GM23338 (cell line): ENCODE data around the gene LPP. TPM values are rescaled to one million over a fixed set of nuclear protein-coding genes. Genes with fewer than 3 reads are reported as not detected.

ENCODE experiments used
- ATAC-seq: fragments of 200-7000 bp; cut with Tn5 transposase; 3 replicates; pipeline ENCODE4 v1.9.1; 2020
- DNase-seq: peaks from one replicate; pipeline ENCODE4 v3.0.0-alpha.2; 2015; ENCODE audit warnings: low spot score
- H2AFZ ChIP-seq: fragments of 200-600 bp; sonication (generic); 2 replicates; pipeline ENCODE4 v1.8.0; 2016; ENCODE audit warnings: antibody characterized with exemption, mild to moderate bottlenecking, moderate library complexity
- H3F3A ChIP-seq: fragments of 200-600 bp; sonication (generic); replicated peaks from 2 replicates; pipeline ENCODE4 v1.8.0; 2017; ENCODE audit warnings: antibody characterized with exemption, mixed run types, low read depth
- H3K27ac ChIP-seq: fragments of 200-600 bp; sonication (generic); 2 replicates; pipeline ENCODE4 v1.6.1; 2016; ENCODE audit warnings: low read depth
- H3K27me3 ChIP-seq: fragments of 200-600 bp; sonication (generic); 2 replicates; pipeline ENCODE4 v1.8.0; 2016; ENCODE audit warnings: mild to moderate bottlenecking, mixed run types, moderate library complexity; ENCODE audit not compliant: insufficient read depth
- H3K36me3 ChIP-seq: fragments of 200-600 bp; sonication (generic); 2 replicates; pipeline ENCODE4 v1.8.0; 2016; ENCODE audit warnings: mild to moderate bottlenecking; ENCODE audit not compliant: insufficient read depth
- H3K4me1 ChIP-seq: fragments of 200-600 bp; sonication (generic); 2 replicates; pipeline ENCODE4 v1.8.0; 2016; ENCODE audit warnings: mild to moderate bottlenecking, moderate library complexity; ENCODE audit not compliant: insufficient read depth
- H3K4me2 ChIP-seq: fragments of 200-600 bp; sonication (generic); 2 replicates; pipeline ENCODE4 v1.7.1; 2017; ENCODE audit warnings: mixed run types
- H3K4me3 ChIP-seq: fragments of 200-600 bp; sonication (generic); 2 replicates; pipeline ENCODE4 v1.6.1; 2016; ENCODE audit warnings: mixed run types
- H3K79me2 ChIP-seq: fragments of 200-600 bp; sonication (generic); replicated peaks from 2 replicates; pipeline ENCODE4 v1.8.0; 2017; ENCODE audit warnings: mild to moderate bottlenecking; ENCODE audit not compliant: insufficient read depth
- H3K9me2 ChIP-seq: fragments of 200-600 bp; sonication (generic); 2 replicates; pipeline ENCODE4 v1.8.0; 2017; ENCODE audit not compliant: insufficient read depth
- H4K20me1 ChIP-seq: fragments of 200-600 bp; sonication (generic); replicated peaks from 2 replicates; pipeline ENCODE4 v1.8.0; 2017; ENCODE audit warnings: mild to moderate bottlenecking; ENCODE audit not compliant: insufficient read depth
- H3K27ac Mint-ChIP-seq: 2 replicates; pipeline ENCODE4 v1.8.0; 2020; ENCODE audit warnings: inconsistent platforms, mild to moderate bottlenecking, moderate library complexity, mixed read lengths
- H3K27me3 Mint-ChIP-seq: 3 replicates; pipeline ENCODE4 v1.8.0; 2022; ENCODE audit warnings: low read depth, mild to moderate bottlenecking, moderate library complexity, mixed read lengths, inconsistent platforms; ENCODE audit not compliant: insufficient read depth, poor library complexity
- H3K36me3 Mint-ChIP-seq: 3 replicates; pipeline ENCODE4 v1.8.0; 2021; ENCODE audit warnings: low read depth, mild to moderate bottlenecking, inconsistent platforms, moderate library complexity, mixed read lengths
- H3K4me1 Mint-ChIP-seq: 3 replicates; pipeline ENCODE4 v1.8.0; 2020; ENCODE audit warnings: mild to moderate bottlenecking, inconsistent platforms, mixed read lengths
- H3K4me3 Mint-ChIP-seq: 3 replicates; pipeline ENCODE4 v1.8.0; 2021; ENCODE audit warnings: moderate library complexity, mild to moderate bottlenecking, inconsistent platforms, mixed read lengths
- H3K9me3 Mint-ChIP-seq: 3 replicates; pipeline ENCODE4 v1.8.0; 2020; ENCODE audit warnings: moderate library complexity, mild to moderate bottlenecking, inconsistent platforms, mixed read lengths
- ETS1 ChIP-seq: IDR thresholded peaks from 2 replicates; pipeline ENCODE4 v1.6.1; 2016; ENCODE audit warnings: antibody characterized with exemption
- EZH2phosphoT487 ChIP-seq: fragments of 200-600 bp; sonication (generic); IDR thresholded peaks from one replicate; pipeline ENCODE4 v1.8.1; 2018; ENCODE audit warnings: antibody characterized with exemption; ENCODE audit not compliant: unreplicated experiment
- JUNB ChIP-seq: IDR thresholded peaks from one replicate; pipeline ENCODE4 v1.6.1; 2016; ENCODE audit warnings: antibody characterized with exemption; ENCODE audit not compliant: unreplicated experiment
- POLR2AphosphoS5 ChIP-seq: IDR thresholded peaks from 2 replicates; pipeline ENCODE4 v1.6.1; 2016; ENCODE audit warnings: antibody characterized with exemption, low read depth
- ZNF114 ChIP-seq: fragments of 250-450 bp; sonication (Bioruptor Pico); IDR thresholded peaks from 2 replicates; pipeline ENCODE4 v1.5.0; 2020; ENCODE audit warnings: mild to moderate bottlenecking, moderate library complexity
- polyA plus RNA-seq: library from polyadenylated mRNA; unstranded; fragments of >200 nt; fragmentation: Nextera tagmentation; extraction: Ambion mirVana; gene quantifications from 2 replicates; pipeline ENCODE4 v1.2.1, GENCODE V29; 2016
- total RNA-seq: library from RNA; depleted of rRNA; stranded (reverse); fragments of >200 nt; shearing (Covaris generic); gene quantifications from 2 replicates; pipeline ENCODE4 v1.2.3, GENCODE V29; 2014
- TF ChIP-seq, protein P1 (sequence below): fragments of 250-450 bp; sonication (Bioruptor Pico); IDR thresholded peaks from 2 replicates; pipeline ENCODE4 v1.5.0; 2020; ENCODE audit warnings: mild to moderate bottlenecking, moderate library complexity

The LPP gene
- total and polyA plus RNA-seq, 2 experiments from 2014 or later, result 23.0 to 35.2 TPM

- H3K27me3 ChIP-seq, result no peaks in the 10 kb centered on the region
- Mint-ChIP-seq H3K27ac (no peak overlapping the region), H3K36me3 (no peaks in the 10 kb centered on the region), H3K4me1 (no peaks in the 10 kb centered on the region), H3K9me3 (no peaks in the 10 kb centered on the region), H3K4me3 (no peak overlapping the region), H3K27me3 (no peaks in the 10 kb centered on the region)
- no peak overlapping the region for H3K4me2 ChIP-seq
- H4K20me1 ChIP-seq, result no peaks in the 10 kb centered on the region
- H2AFZ ChIP-seq, result no peak overlapping the region
- peaks cover 3% of the 10 kb centered on the region; the same call in 1 of the 2 replicates for H3K36me3 ChIP-seq
- H3K79me2 ChIP-seq, result 0 out of 2 replicates have a peak, but pooled peaks cover 3% of the 10 kb centered on the region
- H3K27ac ChIP-seq, result no peak overlapping the region
- no peak overlapping the region for H3K4me3 ChIP-seq
- no peaks in the 10 kb centered on the region for H3K9me2 ChIP-seq
- ATAC-seq, result no peak
- H3F3A ChIP-seq, result no peaks in the 10 kb centered on the region
- H3K4me1 ChIP-seq, result no peaks in the 10 kb centered on the region
- TF ChIP-seq, protein P1, sequence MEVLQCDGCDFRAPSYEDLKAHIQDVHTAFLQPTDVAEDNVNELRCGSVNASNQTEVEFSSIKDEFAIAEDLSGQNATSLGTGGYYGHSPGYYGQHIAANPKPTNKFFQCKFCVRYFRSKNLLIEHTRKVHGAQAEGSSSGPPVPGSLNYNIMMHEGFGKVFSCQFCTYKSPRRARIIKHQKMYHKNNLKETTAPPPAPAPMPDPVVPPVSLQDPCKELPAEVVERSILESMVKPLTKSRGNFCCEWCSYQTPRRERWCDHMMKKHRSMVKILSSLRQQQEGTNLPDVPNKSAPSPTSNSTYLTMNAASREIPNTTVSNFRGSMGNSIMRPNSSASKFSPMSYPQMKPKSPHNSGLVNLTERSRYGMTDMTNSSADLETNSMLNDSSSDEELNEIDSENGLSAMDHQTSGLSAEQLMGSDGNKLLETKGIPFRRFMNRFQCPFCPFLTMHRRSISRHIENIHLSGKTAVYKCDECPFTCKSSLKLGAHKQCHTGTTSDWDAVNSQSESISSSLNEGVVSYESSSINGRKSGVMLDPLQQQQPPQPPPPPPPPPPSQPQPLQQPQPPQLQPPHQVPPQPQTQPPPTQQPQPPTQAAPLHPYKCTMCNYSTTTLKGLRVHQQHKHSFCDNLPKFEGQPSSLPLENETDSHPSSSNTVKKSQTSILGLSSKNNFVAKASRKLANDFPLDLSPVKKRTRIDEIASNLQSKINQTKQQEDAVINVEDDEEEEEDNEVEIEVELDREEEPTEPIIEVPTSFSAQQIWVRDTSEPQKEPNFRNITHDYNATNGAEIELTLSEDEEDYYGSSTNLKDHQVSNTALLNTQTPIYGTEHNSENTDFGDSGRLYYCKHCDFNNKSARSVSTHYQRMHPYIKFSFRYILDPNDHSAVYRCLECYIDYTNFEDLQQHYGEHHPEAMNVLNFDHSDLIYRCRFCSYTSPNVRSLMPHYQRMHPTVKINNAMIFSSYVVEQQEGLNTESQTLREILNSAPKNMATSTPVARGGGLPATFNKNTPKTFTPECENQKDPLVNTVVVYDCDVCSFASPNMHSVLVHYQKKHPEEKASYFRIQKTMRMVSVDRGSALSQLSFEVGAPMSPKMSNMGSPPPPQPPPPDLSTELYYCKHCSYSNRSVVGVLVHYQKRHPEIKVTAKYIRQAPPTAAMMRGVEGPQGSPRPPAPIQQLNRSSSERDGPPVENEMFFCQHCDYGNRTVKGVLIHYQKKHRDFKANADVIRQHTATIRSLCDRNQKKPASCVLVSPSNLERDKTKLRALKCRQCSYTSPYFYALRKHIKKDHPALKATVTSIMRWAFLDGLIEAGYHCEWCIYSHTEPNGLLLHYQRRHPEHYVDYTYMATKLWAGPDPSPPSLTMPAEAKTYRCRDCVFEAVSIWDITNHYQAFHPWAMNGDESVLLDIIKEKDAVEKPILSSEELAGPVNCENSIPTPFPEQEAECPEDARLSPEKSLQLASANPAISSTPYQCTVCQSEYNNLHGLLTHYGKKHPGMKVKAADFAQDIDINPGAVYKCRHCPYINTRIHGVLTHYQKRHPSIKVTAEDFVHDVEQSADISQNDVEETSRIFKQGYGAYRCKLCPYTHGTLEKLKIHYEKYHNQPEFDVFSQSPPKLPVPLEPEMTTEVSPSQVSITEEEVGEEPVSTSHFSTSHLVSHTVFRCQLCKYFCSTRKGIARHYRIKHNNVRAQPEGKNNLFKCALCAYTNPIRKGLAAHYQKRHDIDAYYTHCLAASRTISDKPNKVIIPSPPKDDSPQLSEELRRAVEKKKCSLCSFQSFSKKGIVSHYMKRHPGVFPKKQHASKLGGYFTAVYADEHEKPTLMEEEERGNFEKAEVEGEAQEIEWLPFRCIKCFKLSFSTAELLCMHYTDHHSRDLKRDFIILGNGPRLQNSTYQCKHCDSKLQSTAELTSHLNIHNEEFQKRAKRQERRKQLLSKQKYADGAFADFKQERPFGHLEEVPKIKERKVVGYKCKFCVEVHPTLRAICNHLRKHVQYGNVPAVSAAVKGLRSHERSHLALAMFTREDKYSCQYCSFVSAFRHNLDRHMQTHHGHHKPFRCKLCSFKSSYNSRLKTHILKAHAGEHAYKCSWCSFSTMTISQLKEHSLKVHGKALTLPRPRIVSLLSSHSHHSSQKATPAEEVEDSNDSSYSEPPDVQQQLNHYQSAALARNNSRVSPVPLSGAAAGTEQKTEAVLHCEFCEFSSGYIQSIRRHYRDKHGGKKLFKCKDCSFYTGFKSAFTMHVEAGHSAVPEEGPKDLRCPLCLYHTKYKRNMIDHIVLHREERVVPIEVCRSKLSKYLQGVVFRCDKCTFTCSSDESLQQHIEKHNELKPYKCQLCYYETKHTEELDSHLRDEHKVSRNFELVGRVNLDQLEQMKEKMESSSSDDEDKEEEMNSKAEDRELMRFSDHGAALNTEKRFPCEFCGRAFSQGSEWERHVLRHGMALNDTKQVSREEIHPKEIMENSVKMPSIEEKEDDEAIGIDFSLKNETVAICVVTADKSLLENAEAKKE (CRISPR knock-in tag), result no peak
- TF ChIP-seq EZH2phosphoT487 (no peak), POLR2AphosphoS5 (no peak), ZNF114 (CRISPR knock-in tag) (no peak)
- no peak for DNase-seq
Measured at GRCh38 chr3:188316021-188316722, 162.2 kb downstream of the LPP start.

DNA sequence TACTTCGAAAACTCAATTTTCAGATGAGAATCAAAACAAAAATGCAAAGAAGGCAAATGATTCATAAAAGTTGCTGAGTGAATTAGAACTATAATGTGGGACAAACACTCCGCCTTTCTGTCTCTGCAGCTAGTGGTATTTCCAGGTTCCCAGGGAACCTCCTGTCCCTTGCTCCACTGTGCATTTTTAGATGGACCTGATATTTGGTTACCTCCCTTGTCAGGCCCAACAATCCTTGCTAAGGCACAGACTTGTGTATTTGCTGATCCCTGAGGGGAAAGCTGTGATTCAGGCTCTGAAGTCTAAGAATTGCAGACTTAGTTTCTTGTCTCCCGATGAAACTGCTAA is 162.7 kb downstream of the LPP start:
- DNase-seq, result no peak
- TF ChIP-seq ETS1 (no peak), JUNB (no peak)

More for the DNA sequence above, 162.7 kb downstream of the LPP start:
- no peaks in the 10 kb centered on the region for H3K27me3 Mint-ChIP-seq
- no peaks in the 10 kb centered on the region for H3K9me3 Mint-ChIP-seq
- Histone ChIP-seq H3K27me3 (no peaks in the 10 kb centered on the region), H2AFZ (no peak overlapping the region), H3K9me2 (no peaks in the 10 kb centered on the region), H3K4me3 (no peak overlapping the region), H3F3A (no peaks in the 10 kb centered on the region), H3K79me2 (0 out of 2 replicates have a peak, but pooled peaks cover 3% of the 10 kb centered on the region), H3K4me2 (no peak overlapping the region), H3K27ac (no peak overlapping the region), H3K4me1 (no peaks in the 10 kb centered on the region), H4K20me1 (no peaks in the 10 kb centered on the region), H3K36me3 (peaks cover 3% of the 10 kb centered on the region; the same call in 1 of the 2 replicates)
- no peaks in the 10 kb centered on the region for H3K36me3 Mint-ChIP-seq
- no peak for ATAC-seq
- no peak overlapping the region for H3K4me3 Mint-ChIP-seq
- H3K27ac Mint-ChIP-seq, result no peak overlapping the region; the same call in 1 of the 2 replicates
- no peaks in the 10 kb centered on the region for H3K4me1 Mint-ChIP-seq
